IPS-20b (cell line): ENCODE measurements around the gene DIAPH3.

Source experiments
- H3K27ac ChIP-seq: one replicate; pipeline ENCODE4 v1.5.1; 2013; ENCODE audit warnings: low read length
- H3K27me3 ChIP-seq: 2 replicates; pipeline ENCODE4 v1.6.1; 2013; ENCODE audit warnings: mild to moderate bottlenecking, low read length, inconsistent platforms; ENCODE audit not compliant: insufficient read depth
- H3K36me3 ChIP-seq: 2 replicates; pipeline ENCODE4 v1.6.1; 2013; ENCODE audit warnings: low read depth, mild to moderate bottlenecking, inconsistent platforms, low read length, moderate library complexity; ENCODE audit not compliant: insufficient read depth
- H3K4me1 ChIP-seq: 2 replicates; pipeline ENCODE4 v1.6.1; 2013; ENCODE audit warnings: mild to moderate bottlenecking, control low read depth, inconsistent platforms, low read length, moderate library complexity; ENCODE audit not compliant: insufficient read depth
- H3K4me3 ChIP-seq: 2 replicates; pipeline ENCODE4 v1.5.1; 2013; ENCODE audit warnings: mild to moderate bottlenecking, low read length, inconsistent platforms
- H3K9ac ChIP-seq: 2 replicates; pipeline ENCODE4 v1.6.1; 2013; ENCODE audit warnings: low read depth, mild to moderate bottlenecking, inconsistent platforms, low read length, moderate library complexity
- H3K9me3 ChIP-seq: 2 replicates; pipeline ENCODE4 v1.6.1; 2013; ENCODE audit warnings: mild to moderate bottlenecking, low read depth, low read length, inconsistent platforms; ENCODE audit not compliant: insufficient read depth

DIAPH3 gene

GRCh38 chr13:59730026-59730425 is 433.7 kb downstream of the DIAPH3 start:
- Histone ChIP-seq H3K4me3 (no peak overlapping the region), H3K36me3 (no peaks in the 10 kb centered on the region), H3K27me3 (no peaks in the 10 kb centered on the region), H3K4me1 (no peaks in the 10 kb centered on the region), H3K9ac (no peak overlapping the region), H3K27ac (no peak overlapping the region), H3K9me3 (no peaks in the 10 kb centered on the region)

- no peaks in the 10 kb centered on the region for H3K4me1 ChIP-seq
- H3K9me3 ChIP-seq, result no peaks in the 10 kb centered on the region
- no peaks in the 10 kb centered on the region for H3K36me3 ChIP-seq
- H3K27me3 ChIP-seq, result no peaks in the 10 kb centered on the region
- H3K4me3 ChIP-seq, result no peak overlapping the region
- H3K9ac ChIP-seq, result no peak overlapping the region
- H3K27ac ChIP-seq, result no peak overlapping the region
These were observed 434.7 kb downstream of the DIAPH3 start for GRCh38 chr13:59728896-59729545.

DNA sequence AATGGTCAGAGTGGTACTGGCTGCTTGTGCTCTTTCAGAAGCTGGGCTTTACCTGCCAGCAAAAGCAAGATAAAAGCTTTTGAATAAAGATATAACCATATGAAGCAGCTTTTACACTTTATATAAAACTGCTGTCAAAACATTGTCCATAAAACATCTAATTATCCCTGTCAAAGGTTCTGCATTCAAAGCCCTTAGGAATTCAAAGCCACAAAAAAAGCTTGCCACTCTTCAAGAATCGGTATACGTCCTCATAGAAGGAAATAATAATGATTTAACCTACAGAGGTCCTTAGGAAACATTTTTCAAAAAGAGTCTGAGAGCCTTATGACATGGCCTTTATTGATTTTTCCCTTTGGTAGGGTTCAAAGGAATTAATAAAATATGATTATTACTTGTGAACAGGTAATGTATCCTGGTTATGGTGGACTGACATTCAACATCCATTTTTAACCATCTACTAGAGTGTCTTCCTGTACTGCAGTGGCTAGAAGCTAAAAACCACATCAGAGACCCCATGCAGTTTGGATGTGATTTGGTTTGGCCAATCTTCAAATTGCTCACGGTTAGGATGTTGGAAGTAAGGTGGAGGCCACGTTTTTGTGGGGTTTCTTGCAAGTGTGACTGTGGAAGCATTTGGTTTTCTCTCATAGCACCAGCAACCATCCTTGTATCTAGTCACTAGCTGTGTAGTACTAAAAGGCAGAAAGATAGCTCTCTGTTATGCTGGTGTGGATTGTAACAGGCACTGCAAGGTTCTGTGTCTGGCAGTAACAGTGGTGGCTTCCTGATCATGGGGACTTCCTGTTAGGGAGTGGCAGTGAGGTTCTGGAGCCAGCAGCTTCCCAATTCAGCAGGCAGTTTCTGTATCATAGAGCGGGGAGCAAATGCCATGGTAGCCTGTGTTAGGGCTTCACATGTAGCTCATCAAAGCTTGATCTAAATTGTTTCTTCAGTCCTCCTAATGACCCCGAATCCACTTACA is 441.5 kb downstream of the DIAPH3 start:
- no peaks in the 10 kb centered on the region for H3K9me3 ChIP-seq
- no peak overlapping the region for H3K9ac ChIP-seq
- H3K27ac ChIP-seq, result no peak overlapping the region
- no peaks in the 10 kb centered on the region for H3K27me3 ChIP-seq
- no peaks in the 10 kb centered on the region for H3K4me1 ChIP-seq
- H3K4me3 ChIP-seq, result no peak overlapping the region
- no peaks in the 10 kb centered on the region for H3K36me3 ChIP-seq

- Histone ChIP-seq H3K9ac (no peak overlapping the region), H3K9me3 (no peaks in the 10 kb centered on the region), H3K4me3 (no peak overlapping the region), H3K27me3 (no peaks in the 10 kb centered on the region), H3K36me3 (no peaks in the 10 kb centered on the region), H3K4me1 (no peaks in the 10 kb centered on the region; the same call in 1 of the 2 replicates), H3K27ac (no peak overlapping the region)
These were observed 448.1 kb downstream of the DIAPH3 start for GRCh38 chr13:59715611-59716010.

DNA sequence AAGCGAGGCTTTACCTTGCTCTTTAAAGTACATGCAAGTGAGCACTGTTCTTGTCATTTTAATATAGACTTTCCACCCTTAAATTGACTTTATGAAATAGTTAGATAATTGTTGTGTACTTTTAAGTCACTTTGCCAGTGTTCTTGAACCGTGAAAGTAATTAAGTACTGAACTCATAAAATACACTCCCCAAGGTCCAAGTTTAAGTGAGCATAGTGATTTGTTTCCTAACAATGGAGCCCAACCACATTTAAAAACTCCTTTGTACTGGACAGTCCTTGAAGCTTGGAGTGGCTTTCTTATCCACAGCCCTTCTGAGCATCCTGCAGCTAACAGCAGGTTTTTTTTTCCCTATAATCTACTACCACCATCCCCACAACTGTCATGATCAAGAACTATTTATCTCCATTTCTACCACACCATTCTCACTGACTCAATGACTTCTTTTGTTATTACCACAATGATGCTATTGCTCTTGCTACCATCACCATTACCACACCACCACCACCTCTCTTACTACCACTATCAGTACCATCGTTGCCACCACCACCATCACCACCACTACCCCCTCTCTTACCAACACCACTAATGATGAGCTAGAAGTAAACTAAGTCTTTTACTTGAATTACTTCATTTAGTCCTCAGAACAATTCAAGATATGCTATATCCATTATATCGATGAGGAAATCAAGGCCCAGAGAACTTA is 452.6 kb downstream of the DIAPH3 start:
- no peak overlapping the region for H3K4me3 ChIP-seq
- no peak overlapping the region for H3K27ac ChIP-seq
- no peak overlapping the region for H3K9ac ChIP-seq
- no peaks in the 10 kb centered on the region for H3K36me3 ChIP-seq
- H3K27me3 ChIP-seq, result no peaks in the 10 kb centered on the region
- no peaks in the 10 kb centered on the region for H3K9me3 ChIP-seq
- no peaks in the 10 kb centered on the region; the same call in 1 of the 2 replicates for H3K4me1 ChIP-seq

- Histone ChIP-seq H3K27me3 (no peaks in the 10 kb centered on the region), H3K9me3 (no peaks in the 10 kb centered on the region), H3K36me3 (no peaks in the 10 kb centered on the region), H3K4me1 (no peaks in the 10 kb centered on the region; the same call in 1 of the 2 replicates), H3K9ac (no peak overlapping the region), H3K27ac (no peak overlapping the region), H3K4me3 (no peak overlapping the region)
These were observed 453.3 kb downstream of the DIAPH3 start for GRCh38 chr13:59710416-59710815.

DNA sequence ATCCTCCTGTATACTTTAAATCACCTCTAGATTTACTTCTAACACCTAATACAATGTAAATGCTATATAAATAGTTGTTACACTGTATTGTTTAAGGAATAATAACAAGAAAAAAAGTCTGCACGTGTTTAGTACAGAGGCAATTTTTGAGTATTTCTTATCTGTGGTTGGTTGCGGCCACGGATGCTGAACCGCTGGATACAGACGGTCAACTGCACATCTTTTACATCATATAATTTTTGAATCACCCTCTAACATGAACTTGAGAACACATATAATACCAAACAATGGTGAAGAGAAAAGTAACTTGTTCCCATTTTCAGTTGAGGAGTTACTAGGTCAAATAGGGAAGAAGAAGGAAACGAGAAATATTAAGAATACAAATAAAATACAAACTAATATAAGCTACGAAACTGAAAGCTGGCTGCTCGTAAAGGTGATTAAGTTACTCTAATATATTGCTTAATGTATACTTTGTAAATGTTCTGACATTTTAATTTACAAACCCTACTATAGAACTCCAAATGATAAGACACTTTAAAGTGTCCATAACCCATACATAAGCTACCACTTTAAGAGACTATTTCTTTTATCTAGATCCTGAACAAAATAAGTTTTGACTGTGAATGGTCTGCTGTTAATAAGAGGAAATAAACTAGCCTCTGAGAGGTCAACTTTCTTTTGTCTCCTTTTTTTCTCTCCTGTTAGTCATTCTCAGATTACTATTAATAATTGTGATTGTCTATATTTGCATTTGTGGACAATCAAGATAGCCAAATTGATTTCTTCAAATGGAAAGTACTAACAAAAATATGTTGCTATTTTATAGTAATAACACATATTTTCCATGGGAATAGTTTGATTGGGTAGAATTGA is 457.4 kb downstream of the DIAPH3 start:
- no peaks in the 10 kb centered on the region for H3K27me3 ChIP-seq
- H3K4me1 ChIP-seq, result no peaks in the 10 kb centered on the region; the same call in 1 of the 2 replicates
- no peak overlapping the region for H3K9ac ChIP-seq
- no peaks in the 10 kb centered on the region for H3K9me3 ChIP-seq
- H3K27ac ChIP-seq, result no peak overlapping the region
- no peak overlapping the region for H3K4me3 ChIP-seq
- H3K36me3 ChIP-seq, result no peaks in the 10 kb centered on the region

DNA sequence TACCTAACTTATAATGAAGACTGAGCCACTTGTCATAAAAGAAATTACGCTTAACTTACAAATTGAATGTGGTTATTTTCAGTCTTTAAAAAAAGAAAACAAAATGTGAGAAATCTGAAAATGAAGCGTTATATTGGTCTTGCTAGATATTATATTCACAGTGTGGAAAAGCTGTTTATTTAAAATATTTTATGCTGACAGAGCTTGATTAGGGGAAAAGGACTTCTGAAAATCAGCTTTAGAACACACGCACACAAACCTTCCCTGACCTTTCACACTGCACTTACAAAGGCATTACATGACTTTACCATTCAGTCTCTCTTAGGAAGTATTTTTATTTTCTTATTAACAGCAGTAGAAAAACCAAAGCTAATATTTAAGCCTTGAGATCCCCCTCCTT is 461.5 kb downstream of the DIAPH3 start:
- no peaks in the 10 kb centered on the region for H3K36me3 ChIP-seq
- no peaks in the 10 kb centered on the region for H3K27me3 ChIP-seq
- no peak overlapping the region for H3K4me3 ChIP-seq
- no peaks in the 10 kb centered on the region for H3K9me3 ChIP-seq
- H3K4me1 ChIP-seq, result no peaks in the 10 kb centered on the region
- no peak overlapping the region for H3K9ac ChIP-seq
- no peak overlapping the region for H3K27ac ChIP-seq

GRCh38 chr13:59701261-59701660 is 462.5 kb downstream of the DIAPH3 start:
- H3K9me3 ChIP-seq, result no peaks in the 10 kb centered on the region
- no peaks in the 10 kb centered on the region for H3K27me3 ChIP-seq
- H3K4me1 ChIP-seq, result no peaks in the 10 kb centered on the region
- H3K36me3 ChIP-seq, result no peaks in the 10 kb centered on the region
- no peak overlapping the region for H3K9ac ChIP-seq
- H3K27ac ChIP-seq, result no peak overlapping the region
- H3K4me3 ChIP-seq, result no peak overlapping the region

DNA sequence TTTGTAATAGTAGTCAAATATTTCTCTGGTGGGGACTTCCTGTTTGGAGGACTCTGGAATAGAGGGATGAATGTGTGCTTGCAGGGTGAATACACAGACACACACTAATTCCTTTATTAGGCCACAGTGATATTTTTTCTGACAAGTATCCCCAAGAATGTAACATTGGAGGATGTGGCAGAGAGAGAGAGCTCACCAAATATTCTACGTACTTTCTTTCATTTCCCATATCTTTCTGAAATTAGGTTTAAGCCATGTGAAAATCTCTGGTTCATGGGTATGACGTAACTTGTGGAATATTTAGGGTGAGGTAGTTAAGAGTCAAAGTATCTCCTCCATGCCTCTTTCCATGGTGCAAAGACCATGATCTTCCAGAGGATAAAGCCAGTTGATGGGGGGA is 463.4 kb downstream of the DIAPH3 start:
- H3K4me3 ChIP-seq, result no peak overlapping the region

DNA sequence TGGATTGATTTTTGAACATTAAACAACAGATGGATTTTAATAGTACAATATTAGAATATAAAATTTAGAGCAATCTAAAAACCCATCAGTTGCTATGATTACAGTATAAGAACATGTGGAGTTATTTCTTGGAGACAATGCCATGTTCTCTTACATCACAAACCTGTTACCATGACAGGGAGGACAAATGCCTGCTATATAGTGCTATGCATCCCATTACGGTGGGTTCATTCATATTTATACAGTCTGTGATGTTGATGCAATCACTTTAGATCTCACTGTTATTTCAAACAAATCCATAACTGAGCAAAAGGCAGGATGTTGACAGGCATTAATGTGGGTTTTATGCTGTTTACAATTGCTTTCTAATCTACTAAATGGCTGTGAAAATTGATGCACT is 467.5 kb downstream of the DIAPH3 start:
- H3K36me3 ChIP-seq, result no peaks in the 10 kb centered on the region
- H3K9me3 ChIP-seq, result no peaks in the 10 kb centered on the region
- H3K9ac ChIP-seq, result no peak overlapping the region
- H3K4me1 ChIP-seq, result peaks cover 3% of the 10 kb centered on the region; the same call in 1 of the 2 replicates
- no peaks in the 10 kb centered on the region for H3K27me3 ChIP-seq
- H3K27ac ChIP-seq, result no peak overlapping the region
- no peak overlapping the region for H3K4me3 ChIP-seq

More for the DNA sequence above, 463.4 kb downstream of the DIAPH3 start:
- Histone ChIP-seq H3K27me3 (no peaks in the 10 kb centered on the region), H3K27ac (no peak overlapping the region), H3K36me3 (no peaks in the 10 kb centered on the region), H3K4me1 (no peaks in the 10 kb centered on the region), H3K9me3 (no peaks in the 10 kb centered on the region), H3K9ac (no peak overlapping the region)
